H1 (cell line): ENCODE measurements around the gene CEP126. TPM values are rescaled to one million over a fixed set of nuclear protein-coding genes. Genes with fewer than 3 reads are reported as not detected.

ENCODE experiments used
- CTCF ChIA-PET: fragments of 300-600 bp; sonication (Branson Sonifier 250); formaldehyde crosslinking; loops from one replicate; lab custom pipeline; 2021; ENCODE audit not compliant: partially characterized antibody; lab: Charles Lee
- POLR2A ChIA-PET: fragments of 300-600 bp; sonication (Branson Sonifier 250); formaldehyde crosslinking; loops from one replicate; lab custom pipeline; 2021; ENCODE audit warnings: inconsistent platforms; ENCODE audit not compliant: partially characterized antibody; lab: Charles Lee
- DNase-seq, 2 experiments: peaks; one replicate each; pipeline versions ENCODE4 v3.0.0 to v3.0.0-alpha.2; 2010 to 2022; ENCODE audit warnings: low spot score in 2 of 2, low read depth in 1 of 2, mixed read lengths in 1 of 2
- FAIRE-seq: peaks from 2 replicates; lab custom pipeline; 2011; peaks lifted over from hg19 to GRCh38; lab: Jason Lieb, UNC
- H2AFZ ChIP-seq: 2 replicates; pipeline ENCODE4 v1.8.1; 2012; ENCODE audit warnings: low read length, inconsistent platforms
- H2AK5ac ChIP-seq: 2 replicates; pipeline ENCODE4 v1.6.1; 2013; ENCODE audit warnings: low read depth, low read length
- H2BK120ac ChIP-seq: replicated peaks from 2 replicates; pipeline ENCODE3; 2013; ENCODE audit warnings: low read depth, low read length, inconsistent platforms
- H2BK12ac ChIP-seq: 2 replicates; pipeline ENCODE4 v1.6.1; 2013; ENCODE audit warnings: low read depth, low read length
- H2BK15ac ChIP-seq: 2 replicates; pipeline ENCODE4 v1.6.1; 2013; ENCODE audit warnings: low read length
- H2BK20ac ChIP-seq: 2 replicates; pipeline ENCODE4 v1.6.1; 2013; ENCODE audit warnings: low read length
- H2BK5ac ChIP-seq: 2 replicates; pipeline ENCODE4 v1.6.1; 2013; ENCODE audit warnings: low read depth, low read length
- H3K14ac ChIP-seq: 2 replicates; pipeline ENCODE4 v1.6.1; 2013; ENCODE audit warnings: inconsistent platforms; ENCODE audit not compliant: insufficient read length
- H3K18ac ChIP-seq: 2 replicates; pipeline ENCODE4 v1.6.1; 2013; ENCODE audit warnings: low read length; ENCODE audit errors: extremely low read depth
- H3K23ac ChIP-seq: 2 replicates; pipeline ENCODE4 v1.6.1; 2013; ENCODE audit warnings: inconsistent platforms; ENCODE audit not compliant: insufficient read length
- H3K23me2 ChIP-seq: 2 replicates; pipeline ENCODE4 v1.6.1; 2013; ENCODE audit warnings: low read depth, low read length
- H3K27ac ChIP-seq: 2 replicates; pipeline ENCODE4 v1.6.1; 2011; ENCODE audit warnings: low read depth, low read length, inconsistent platforms
- H3K27me3 ChIP-seq, 4 experiments: replicated peaks in 1 of 4; 1 replicate in 1 of 4; 2 replicates in 3 of 4; pipeline versions ENCODE4 v1.6.1 to v1.8.1; 2011 to 2013; ENCODE audit warnings: low read length in 3 of 4, mild to moderate bottlenecking in 3 of 4, inconsistent platforms in 2 of 4, mixed read lengths in 2 of 4, moderate library complexity in 1 of 4; ENCODE audit not compliant: control insufficient read depth in 3 of 4, insufficient read depth in 3 of 4; ENCODE audit errors: extremely low read depth in 1 of 4
- H3K36me3 ChIP-seq, 4 experiments: 2 replicates each; pipeline versions ENCODE4 v1.6.1 to v1.8.1; 2011 to 2013; ENCODE audit warnings: mild to moderate bottlenecking in 4 of 4, low read length in 3 of 4, moderate library complexity in 2 of 4, control low read depth in 1 of 4, inconsistent platforms in 1 of 4; ENCODE audit not compliant: insufficient read depth in 4 of 4, control insufficient read depth in 2 of 4
- H3K4ac ChIP-seq: replicated peaks from 2 replicates; pipeline ENCODE3; 2013; ENCODE audit warnings: low read length, low read depth, mixed read lengths, inconsistent platforms; ENCODE audit not compliant: insufficient read length
- H3K4me1 ChIP-seq, 4 experiments: replicated peaks in 1 of 4; 1 replicate in 1 of 4; 2 replicates in 3 of 4; pipeline versions ENCODE4 v1.6.1 to v1.8.1; 2011 to 2013; ENCODE audit warnings: low read length in 3 of 4, inconsistent platforms in 2 of 4, mixed read lengths in 1 of 4; ENCODE audit not compliant: insufficient read depth in 4 of 4, control insufficient read depth in 3 of 4
- H3K4me2 ChIP-seq, 2 experiments: 2 replicates each; pipeline versions ENCODE4 v1.6.1 to v1.8.1; 2011 to 2013; ENCODE audit warnings: low read depth in 2 of 2, low read length in 2 of 2, control low read depth in 1 of 2, inconsistent platforms in 1 of 2, mild to moderate bottlenecking in 1 of 2; ENCODE audit not compliant: insufficient read depth in 1 of 2
- H3K4me3 ChIP-seq, 4 experiments: fragments of 200-600, 300-600 bp in 1 of 4; sonication (generic), shearing (Covaris generic), sonication (Bioruptor Twin) in 1 of 4; 2 replicates each; pipeline versions ENCODE4 v1.5.1 to v1.8.1; 2011 to 2016; ENCODE audit warnings: low read length in 4 of 4, low read depth in 3 of 4, control low read depth in 2 of 4, inconsistent platforms in 2 of 4, mild to moderate bottlenecking in 2 of 4, mixed read lengths in 1 of 4, moderate library complexity in 1 of 4; ENCODE audit not compliant: insufficient read depth in 2 of 4; ENCODE audit errors: extremely low read depth in 1 of 4
- H3K56ac ChIP-seq: replicated peaks from 2 replicates; pipeline ENCODE3; 2013; ENCODE audit warnings: low read depth, mild to moderate bottlenecking, mixed read lengths, low read length, inconsistent platforms; ENCODE audit not compliant: insufficient read length
- H3K79me1 ChIP-seq: 2 replicates; pipeline ENCODE4 v1.6.1; 2013; ENCODE audit warnings: low read depth, low read length, control low read depth
- H3K79me2 ChIP-seq, 2 experiments: 2 replicates each; pipeline versions ENCODE4 v1.6.1 to v1.8.1; 2012 to 2013; ENCODE audit warnings: low read length in 2 of 2, mild to moderate bottlenecking in 2 of 2, inconsistent platforms in 1 of 2; ENCODE audit not compliant: insufficient read depth in 2 of 2, control insufficient read depth in 1 of 2
- H3K9ac ChIP-seq, 4 experiments: replicated peaks in 1 of 4; 1 replicate in 1 of 4; 2 replicates in 3 of 4; pipeline versions ENCODE4 v1.6.1 to v1.8.1; 2011 to 2013; ENCODE audit warnings: low read depth in 3 of 4, low read length in 3 of 4, control low read depth in 2 of 4, mild to moderate bottlenecking in 2 of 4, moderate library complexity in 2 of 4, inconsistent platforms in 1 of 4; ENCODE audit errors: extremely low read depth in 1 of 4
- H3K9me3 ChIP-seq, 2 experiments: 2 replicates each; pipeline versions ENCODE4 v1.6.1 to v1.8.1; 2012 to 2013; ENCODE audit warnings: mild to moderate bottlenecking in 2 of 2, moderate library complexity in 2 of 2, control low read depth in 1 of 2, inconsistent platforms in 1 of 2, low read depth in 1 of 2, low read length in 1 of 2, mixed read lengths in 1 of 2; ENCODE audit not compliant: insufficient read depth in 2 of 2
- H4K20me1 ChIP-seq, 2 experiments: replicated peaks in 1 of 2; 2 replicates each; pipeline versions ENCODE3 to v1.8.1; 2011 to 2013; ENCODE audit warnings: inconsistent platforms in 2 of 2, low read length in 2 of 2, mild to moderate bottlenecking in 1 of 2; ENCODE audit not compliant: insufficient read depth in 2 of 2, control insufficient read depth in 1 of 2
- H4K5ac ChIP-seq: 2 replicates; pipeline ENCODE4 v1.6.1; 2013; ENCODE audit warnings: low read length, low read depth, mixed read lengths, inconsistent platforms; ENCODE audit not compliant: insufficient read length
- H4K8ac ChIP-seq: 2 replicates; pipeline ENCODE4 v1.8.0; 2013; ENCODE audit warnings: mild to moderate bottlenecking, moderate library complexity, low read length, inconsistent platforms; ENCODE audit not compliant: insufficient read depth; ENCODE audit errors: extremely low read depth
- H4K91ac ChIP-seq: replicated peaks from 2 replicates; pipeline ENCODE3; 2013; ENCODE audit warnings: low read length, mixed read lengths, inconsistent platforms; ENCODE audit not compliant: insufficient read length
- CBX5 ChIP-seq: fragments of 300-800, 300-1000 bp; sonication (generic); IDR thresholded peaks from 2 replicates; pipeline ENCODE4 v1.7.1; 2016; ENCODE audit warnings: antibody characterized with exemption, low read length, low read depth
- CEBPB ChIP-seq: IDR thresholded peaks from 2 replicates; pipeline ENCODE4 v1.6.1; 2012; ENCODE audit warnings: low read depth, low read length
- E2F6 ChIP-seq: IDR thresholded peaks from 2 replicates; pipeline ENCODE4 v1.6.1; 2012; ENCODE audit warnings: inconsistent platforms
- EP300 ChIP-seq, 2 experiments: IDR thresholded peaks; 1 replicate in 1 of 2; 2 replicates in 1 of 2; pipeline ENCODE4 v1.6.1; 2011 to 2012; ENCODE audit warnings: low read depth in 2 of 2, low read length in 2 of 2, mild to moderate bottlenecking in 2 of 2, borderline replicate concordance in 1 of 2, inconsistent platforms in 1 of 2, moderate library complexity in 1 of 2
- NRF1 ChIP-seq: IDR thresholded peaks from 2 replicates; pipeline ENCODE4 v1.6.1; 2011; ENCODE audit warnings: mild to moderate bottlenecking, low read depth, low read length, improper control_type of control experiment
- RAD21 ChIP-seq, 2 experiments: IDR thresholded peaks in 1 of 2; conservative IDR thresholded peaks in 1 of 2; 2 replicates each; pipeline ENCODE4 v1.6.1; 2011; ENCODE audit warnings: low read depth in 2 of 2, low read length in 2 of 2, improper control_type of control experiment in 1 of 2, inconsistent platforms in 1 of 2, mild to moderate bottlenecking in 1 of 2, moderate library complexity in 1 of 2
- RBBP5 ChIP-seq: IDR thresholded peaks from 2 replicates; pipeline ENCODE4 v1.7.1; 2012; ENCODE audit warnings: low read depth, mild to moderate bottlenecking, inconsistent platforms, low read length, moderate library complexity, borderline replicate concordance
- RXRA ChIP-seq: IDR thresholded peaks from 2 replicates; pipeline ENCODE4 v1.6.1; 2011; ENCODE audit warnings: low read depth, mild to moderate bottlenecking, low read length, moderate library complexity; ENCODE audit not compliant: insufficient read depth
- SUZ12 ChIP-seq: fragments of 200-600 bp; sonication (generic); IDR thresholded peaks from 2 replicates; pipeline ENCODE4 v1.6.1; 2012; ENCODE audit warnings: mild to moderate bottlenecking, inconsistent platforms, low read length, moderate library complexity, mixed read lengths
- TEAD4 ChIP-seq: IDR thresholded peaks from 2 replicates; pipeline ENCODE4 v1.6.1; 2012; ENCODE audit warnings: low read depth, low read length, inconsistent platforms, mixed read lengths
- YY1 ChIP-seq: IDR thresholded peaks from 2 replicates; pipeline ENCODE4 v1.6.1; 2011; ENCODE audit warnings: low read depth, mild to moderate bottlenecking, low read length
- WGBS, 2 experiments: shearing (Covaris generic) in 1 of 2; methylation state at CpG; one replicate each; pipeline versions ENCODE4 v1.1.6 to v1.1.7; 2013 to 2015; ENCODE audit warnings: low lambda C conversion rate in 2 of 2, mixed read lengths in 2 of 2, inconsistent platforms in 1 of 2, low coverage in 1 of 2, missing lambda C conversion rate in 1 of 2; ENCODE audit not compliant: insufficient replicate concordance in 2 of 2, insufficient coverage in 1 of 2, insufficient read length in 1 of 2; ENCODE audit errors: extremely low coverage in 1 of 2, missing lambda C conversion rate in 1 of 2; 5-methylcytosine and 5-hydroxymethylcytosine counted together
- polyA plus RNA-seq, 7 experiments: library from polyadenylated mRNA; depleted of rRNA in 3 of 7; stranded (reverse) in 5 of 7; unstranded in 2 of 7; fragments of >200 nt in 5 of 7; fragments of 200-250 nt in 2 of 7; gene quantifications; 1 replicate in 5 of 7; 2 replicates in 1 of 7; 4 replicates in 1 of 7; pipeline versions ENCODE4 v1.2.1 to v1.2.3, GENCODE V29; 2011 to 2013; ENCODE audit warnings: missing spikeins in 2 of 7, mixed read lengths in 2 of 7
- total RNA-seq: library from RNA; stranded (reverse); fragmentation: NEBNext Ultra II Directional; extraction: Animal tissue kit (Norgen Biotek cat#: 25700); gene quantifications from 2 replicates; pipeline ENCODE4 v1.2.1, GENCODE V29; 2021
- TF ChIP-seq, protein P1 (sequence below): IDR thresholded peaks from 2 replicates; pipeline ENCODE4 v1.6.1; 2011; ENCODE audit warnings: low read depth, mild to moderate bottlenecking, low read length; ENCODE audit not compliant: insufficient read depth

Gene CEP126
- total and polyA plus RNA-seq, 2 of the 8 experiments (the other 6 are each of a cell fraction or from before 2014, with no cell fraction given), result 0.76 to 1.9 TPM

DNA sequence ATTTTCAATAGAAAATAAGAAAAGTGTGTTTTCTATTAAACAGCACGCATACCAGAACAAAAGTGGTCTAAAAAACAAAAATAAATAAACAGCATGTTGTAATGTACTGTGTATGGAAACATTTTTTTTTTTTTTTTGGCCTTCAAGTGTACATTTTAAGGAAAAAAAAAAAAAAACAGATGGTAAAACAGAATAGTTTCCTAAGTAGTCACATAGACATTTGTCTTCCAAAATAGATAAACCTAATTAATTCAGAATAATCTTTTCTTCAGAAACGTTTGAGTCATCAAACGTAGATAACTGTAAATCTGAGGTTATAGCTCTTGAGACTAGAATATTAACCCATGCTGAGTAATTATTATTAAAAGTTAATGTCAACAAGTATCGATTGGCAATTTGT, 132.0 kb downstream of the CEP126 start:
- H3K4me1 ChIP-seq, result peaks cover 0 to 2% (median 0%) of the 10 kb centered on the region in 4 experiments; a peak in 1 of 7 replicates
- no peaks in the 10 kb centered on the region for H3K9me3 ChIP-seq
- no peak overlapping the region for H3K14ac ChIP-seq
- H4K5ac ChIP-seq, result no peak overlapping the region
- peak overlapping the region; percentile 40 to 71 (median 48); a peak in 6 of 8 replicates for H3K4me3 ChIP-seq
- peaks cover 5% of the 10 kb centered on the region; the same call in 1 of the 2 replicates for H3K23me2 ChIP-seq
- no peak overlapping the region for H4K91ac ChIP-seq
- H3K9ac ChIP-seq, result no peak overlapping the region
- H2AK5ac ChIP-seq, result no peak overlapping the region
- ChIA-PET CTCF (interaction anchor here (1.4 kb wide), 1 partner anchor 295 kb away, joined by 3 read pairs; no protein-coding TSS in a partner anchor), POLR2A (interaction anchor here (1.0 kb wide), 1 partner anchor 41 kb away, joined by 5 read pairs; no protein-coding TSS in a partner anchor)
- peak overlapping the region; percentile 71 to 84 for H3K4me2 ChIP-seq
- H2BK12ac ChIP-seq, result no peak overlapping the region
- peak overlapping the region; percentile 91; the same call in 1 of the 2 replicates for H2AFZ ChIP-seq
- no peaks in the 10 kb centered on the region; a peak in 3 of 7 replicates for H3K27me3 ChIP-seq
- H2BK15ac ChIP-seq, result no peak overlapping the region
- H3K23ac ChIP-seq, result no peak overlapping the region
- H3K79me2 ChIP-seq, result no peaks in the 10 kb centered on the region
- no peak overlapping the region for H3K27ac ChIP-seq
- no peak overlapping the region for H2BK20ac ChIP-seq
- no peak overlapping the region for H3K4ac ChIP-seq
- H4K20me1 ChIP-seq, result no peaks in the 10 kb centered on the region
- no peak overlapping the region for H3K56ac ChIP-seq
- DNase-seq, result no peak
- 52% methylated on average over 4 of the region's 4 CpGs; no CpG with 5 or more reads in 1 of the 2 experiments for WGBS, 2 experiments
- FAIRE-seq, result no peak
- H3K79me1 ChIP-seq, result no peaks in the 10 kb centered on the region
- no peak overlapping the region for H4K8ac ChIP-seq
- no peaks in the 10 kb centered on the region for H3K36me3 ChIP-seq
- H2BK120ac ChIP-seq, result no peak overlapping the region
- no peak overlapping the region for H2BK5ac ChIP-seq
- no peak overlapping the region for H3K18ac ChIP-seq
- TF ChIP-seq RXRA (no peak), TEAD4 (no peak), SUZ12 (no peak), RBBP5 (no peak), E2F6 (no peak), CEBPB (no peak), CBX5 (no peak), NRF1 (no peak), RAD21 (IDR thresholded peaks at IDR 0.05 in 1 of 2, conservative IDR thresholded peaks at IDR 0.05 in 1 of 2; ENCODE audit: low read depth in 2 of 2, low read length in 2 of 2) (no peak), YY1 (no peak), EP300 (IDR thresholded peaks at IDR 0.05; ENCODE audit: borderline replicate concordance in 1 of 2, low read depth in 2 of 2, low read length in 2 of 2) (no peak)
- TF ChIP-seq, protein P1, sequence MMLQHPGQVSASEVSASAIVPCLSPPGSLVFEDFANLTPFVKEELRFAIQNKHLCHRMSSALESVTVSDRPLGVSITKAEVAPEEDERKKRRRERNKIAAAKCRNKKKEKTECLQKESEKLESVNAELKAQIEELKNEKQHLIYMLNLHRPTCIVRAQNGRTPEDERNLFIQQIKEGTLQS, result no peak
